ENCODE data around the gene PHRF1. TPM values are rescaled to one million over a fixed set of nuclear protein-coding genes. Genes with fewer than 3 reads are reported as not detected.

PHRF1 gene
- polyA plus RNA-seq, 1 of the 3 experiments (the other 2 are of a cell fraction) = 22.7 TPM

DNA sequence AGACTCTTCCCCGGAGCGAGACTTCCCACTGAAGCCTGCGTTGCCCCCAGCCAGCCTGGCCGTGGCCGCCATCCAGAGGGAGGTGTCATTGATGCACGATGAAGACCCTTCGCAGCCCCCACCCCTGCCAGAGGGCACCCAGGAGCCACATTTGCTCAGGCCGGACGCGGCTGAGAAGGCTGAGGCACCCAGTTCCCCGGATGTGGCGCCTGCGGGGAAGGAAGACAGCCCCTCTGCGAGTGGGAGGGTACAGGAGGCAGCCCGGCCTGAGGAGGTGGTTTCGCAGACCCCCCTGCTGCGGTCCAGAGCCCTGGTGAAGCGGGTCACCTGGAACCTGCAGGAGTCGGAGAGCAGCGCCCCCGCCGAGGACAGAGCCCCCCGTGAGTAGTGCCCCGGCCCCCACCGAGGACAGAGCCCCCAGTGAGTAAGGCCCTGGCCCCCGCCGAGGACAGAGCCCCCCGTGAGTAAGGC lies 33.1 kb downstream of the PHRF1 start (continued):
- TF ChIP-seq YY1 (IDR thresholded peaks at IDR 0.05; ENCODE audit: low read depth) (no peak), NFIC (IDR thresholded peaks at IDR 0.05; ENCODE audit: borderline replicate concordance) (no peak), GATA2 (CRISPR knock-in tag; IDR thresholded peaks at IDR 0.05) (no peak)

DNA sequence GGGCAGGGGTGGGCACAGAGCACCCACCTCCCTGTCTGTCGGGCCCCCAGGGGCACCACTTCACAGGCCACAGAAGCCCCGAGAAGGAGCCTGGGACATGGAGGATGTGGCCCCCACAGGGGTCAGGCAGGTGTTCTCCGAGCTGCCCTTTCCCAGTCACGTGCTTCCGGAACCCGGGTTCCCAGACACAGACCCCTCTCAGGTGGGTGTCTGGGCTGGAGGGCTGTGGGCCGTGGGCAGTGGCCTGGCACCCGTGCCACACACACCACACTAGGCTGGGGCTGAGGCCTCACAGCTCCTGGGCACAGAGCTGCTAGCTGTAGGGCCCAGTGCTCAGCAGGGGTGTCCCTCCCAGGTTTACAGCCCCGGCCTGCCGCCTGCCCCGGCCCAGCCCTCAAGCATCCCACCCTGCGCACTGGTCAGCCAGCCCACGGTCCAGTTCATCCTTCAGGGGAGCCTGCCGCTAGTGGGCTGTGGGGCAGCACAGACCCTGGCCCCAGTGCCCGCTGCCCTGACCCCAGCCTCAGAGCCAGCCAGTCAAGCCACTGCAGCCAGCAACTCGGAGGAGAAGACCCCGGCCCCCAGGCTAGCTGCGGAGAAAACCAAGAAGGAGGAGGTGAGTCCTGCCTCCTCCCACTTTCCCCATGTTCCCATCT lies 34.0 kb downstream of the PHRF1 start:
- CTCF ChIA-PET = no interaction called here
- TF ChIP-seq FOXM1 (IDR thresholded peaks at IDR 0.05; ENCODE audit: low read depth) (no peak), MEF2A (IDR thresholded peaks at IDR 0.05; ENCODE audit: borderline replicate concordance, low read depth) (no peak), FOSL2 (IDR thresholded peaks at IDR 0.05; ENCODE audit: borderline replicate concordance, low read depth) (no peak)
- TF ChIP-seq, protein P1, sequence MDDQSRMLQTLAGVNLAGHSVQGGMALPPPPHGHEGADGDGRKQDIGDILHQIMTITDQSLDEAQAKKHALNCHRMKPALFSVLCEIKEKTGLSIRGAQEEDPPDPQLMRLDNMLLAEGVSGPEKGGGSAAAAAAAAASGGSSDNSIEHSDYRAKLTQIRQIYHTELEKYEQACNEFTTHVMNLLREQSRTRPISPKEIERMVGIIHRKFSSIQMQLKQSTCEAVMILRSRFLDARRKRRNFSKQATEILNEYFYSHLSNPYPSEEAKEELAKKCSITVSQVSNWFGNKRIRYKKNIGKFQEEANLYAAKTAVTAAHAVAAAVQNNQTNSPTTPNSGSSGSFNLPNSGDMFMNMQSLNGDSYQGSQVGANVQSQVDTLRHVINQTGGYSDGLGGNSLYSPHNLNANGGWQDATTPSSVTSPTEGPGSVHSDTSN (IDR thresholded peaks at IDR 0.05) = no peak
- TF ChIP-seq, protein P2, sequence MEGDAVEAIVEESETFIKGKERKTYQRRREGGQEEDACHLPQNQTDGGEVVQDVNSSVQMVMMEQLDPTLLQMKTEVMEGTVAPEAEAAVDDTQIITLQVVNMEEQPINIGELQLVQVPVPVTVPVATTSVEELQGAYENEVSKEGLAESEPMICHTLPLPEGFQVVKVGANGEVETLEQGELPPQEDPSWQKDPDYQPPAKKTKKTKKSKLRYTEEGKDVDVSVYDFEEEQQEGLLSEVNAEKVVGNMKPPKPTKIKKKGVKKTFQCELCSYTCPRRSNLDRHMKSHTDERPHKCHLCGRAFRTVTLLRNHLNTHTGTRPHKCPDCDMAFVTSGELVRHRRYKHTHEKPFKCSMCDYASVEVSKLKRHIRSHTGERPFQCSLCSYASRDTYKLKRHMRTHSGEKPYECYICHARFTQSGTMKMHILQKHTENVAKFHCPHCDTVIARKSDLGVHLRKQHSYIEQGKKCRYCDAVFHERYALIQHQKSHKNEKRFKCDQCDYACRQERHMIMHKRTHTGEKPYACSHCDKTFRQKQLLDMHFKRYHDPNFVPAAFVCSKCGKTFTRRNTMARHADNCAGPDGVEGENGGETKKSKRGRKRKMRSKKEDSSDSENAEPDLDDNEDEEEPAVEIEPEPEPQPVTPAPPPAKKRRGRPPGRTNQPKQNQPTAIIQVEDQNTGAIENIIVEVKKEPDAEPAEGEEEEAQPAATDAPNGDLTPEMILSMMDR (IDR thresholded peaks at IDR 0.05) = no peak
- Histone ChIP-seq H3K4me1 (ENCODE audit: control insufficient read depth in 1 of 2, insufficient read depth in 2 of 2, low read depth in 1 of 2, low read length in 1 of 2) (peaks cover 4 to 27% of the 10 kb centered on the region in 2 experiments; a peak in 1 of 4 replicates), H3K27ac (ENCODE audit: low read depth in 2 of 2, low read length in 1 of 2) (no peak overlapping the region), H3K27me3 (ENCODE audit: insufficient read depth) (no peaks in the 10 kb centered on the region), H3K4me2 (no peak overlapping the region), H3K9me3 (no peaks in the 10 kb centered on the region), H3K4me3 (ENCODE audit: low read depth in 2 of 2, low read length in 1 of 2) (no peak overlapping the region), H3K9me2 (no peaks in the 10 kb centered on the region), H2AFZ (ENCODE audit: low read depth) (no peak overlapping the region), H3K9ac (no peak overlapping the region), H3K36me3 (replicated peaks in 1 of 2; ENCODE audit: control insufficient read depth in 1 of 2, insufficient read depth in 2 of 2, low read length in 1 of 2) (peaks cover 30 to 79% of the 10 kb centered on the region in 2 experiments), H3K79me2 (ENCODE audit: insufficient read depth) (peaks cover 7% of the 10 kb centered on the region; the same call in 1 of the 2 replicates), H3F3A (replicated peaks; ENCODE audit: insufficient read depth) (peaks cover 6% of the 10 kb centered on the region), H4K20me1 (ENCODE audit: insufficient read depth) (peaks cover 36% of the 10 kb centered on the region)
- no peak for DNase-seq
- 100% methylated on average over 1 of the region's 18 CpGs for WGBS (ENCODE audit: low lambda C conversion rate)
- POLR2A ChIA-PET = no interaction called here

DNA sequence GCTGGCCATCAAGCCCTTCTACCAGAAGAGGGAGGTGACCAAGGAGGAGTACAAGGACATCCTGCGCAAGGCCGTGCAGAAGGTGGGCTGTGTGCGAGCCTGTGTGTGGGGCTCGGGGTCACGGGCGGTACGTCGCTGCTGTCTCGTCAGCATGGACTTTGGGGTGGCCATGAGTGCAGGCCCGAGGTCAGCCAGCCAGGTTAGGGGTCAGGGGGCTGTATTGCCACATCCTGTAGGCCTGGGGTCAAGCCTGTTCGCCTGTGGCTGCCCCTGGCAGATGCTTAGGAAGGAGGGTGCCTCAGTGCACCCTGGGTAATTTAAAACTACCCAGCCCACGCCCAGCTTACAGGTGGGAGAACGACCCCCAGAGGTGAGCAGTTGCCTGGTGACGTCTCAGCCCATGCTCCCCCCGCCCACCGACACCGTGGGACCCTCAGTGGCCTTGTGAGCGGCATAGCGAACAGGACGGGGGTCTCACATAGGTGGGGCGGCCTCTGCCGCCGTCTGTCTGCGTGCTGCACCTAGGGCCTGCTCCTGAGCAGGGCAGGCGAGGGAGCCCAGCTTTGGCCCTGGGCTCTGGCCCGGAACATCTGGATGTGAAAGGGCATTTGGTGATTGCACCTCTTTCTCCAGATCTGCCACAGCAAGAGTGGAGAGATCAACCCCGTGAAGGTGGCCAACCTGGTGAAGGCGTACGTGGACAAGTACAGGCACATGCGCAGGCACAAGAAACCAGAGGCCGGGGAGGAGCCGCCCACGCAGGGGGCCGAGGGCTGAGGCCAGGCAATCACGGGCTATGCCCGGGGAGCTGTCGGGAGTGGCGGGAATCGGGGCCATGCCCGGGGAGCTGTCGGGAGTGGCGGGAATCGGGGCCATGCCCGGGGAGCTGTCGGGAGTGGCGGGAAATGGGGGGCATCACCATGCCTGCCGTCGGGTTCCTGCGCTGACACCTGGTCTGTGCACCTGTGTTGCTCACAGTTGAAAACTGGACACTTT lies 35.0 kb downstream of the PHRF1 start:
- Histone ChIP-seq H3K4me2 (no peak overlapping the region), H3K9ac (no peak overlapping the region), H3K27ac (ENCODE audit: low read depth in 2 of 2, low read length in 1 of 2) (no peak overlapping the region), H4K20me1 (ENCODE audit: insufficient read depth) (peaks cover 31% of the 10 kb centered on the region), H3K79me2 (ENCODE audit: insufficient read depth) (peaks cover 7% of the 10 kb centered on the region; the same call in 1 of the 2 replicates), H3K4me1 (ENCODE audit: control insufficient read depth in 1 of 2, insufficient read depth in 2 of 2, low read depth in 1 of 2, low read length in 1 of 2) (peaks cover 0 to 19% of the 10 kb centered on the region in 2 experiments; a peak in 1 of 4 replicates), H3K9me3 (no peaks in the 10 kb centered on the region), H3K4me3 (ENCODE audit: low read depth in 2 of 2, low read length in 1 of 2) (no peak overlapping the region), H3F3A (replicated peaks; ENCODE audit: insufficient read depth) (peaks cover 6% of the 10 kb centered on the region), H3K9me2 (no peaks in the 10 kb centered on the region), H3K27me3 (ENCODE audit: insufficient read depth) (no peaks in the 10 kb centered on the region), H2AFZ (ENCODE audit: low read depth) (no peak overlapping the region), H3K36me3 (replicated peaks in 1 of 2; ENCODE audit: control insufficient read depth in 1 of 2, insufficient read depth in 2 of 2, low read length in 1 of 2) (peaks cover 30 to 69% of the 10 kb centered on the region in 2 experiments)
- no peak for DNase-seq
- CTCF ChIA-PET = interaction anchor here (0.8 kb wide), 1 partner anchor 15 kb away, joined by 3 read pairs; no protein-coding TSS in a partner anchor
- POLR2A ChIA-PET = no interaction called here
- WGBS (ENCODE audit: low lambda C conversion rate) = 92% methylated on average over 42 of the region's 49 CpGs
- TF ChIP-seq TAF1 (IDR thresholded peaks at IDR 0.05; ENCODE audit: borderline replicate concordance, low read depth, low read length) (no peak), RCOR1 (IDR thresholded peaks at IDR 0.05; ENCODE audit: low read length) (no peak), TCF12 (IDR thresholded peaks at IDR 0.05) (no peak), FOXJ3 (CRISPR knock-in tag; IDR thresholded peaks at IDR 0.05) (no peak), YY1 (IDR thresholded peaks at IDR 0.05; ENCODE audit: low read depth) (no peak)
- TF ChIP-seq, protein P3, sequence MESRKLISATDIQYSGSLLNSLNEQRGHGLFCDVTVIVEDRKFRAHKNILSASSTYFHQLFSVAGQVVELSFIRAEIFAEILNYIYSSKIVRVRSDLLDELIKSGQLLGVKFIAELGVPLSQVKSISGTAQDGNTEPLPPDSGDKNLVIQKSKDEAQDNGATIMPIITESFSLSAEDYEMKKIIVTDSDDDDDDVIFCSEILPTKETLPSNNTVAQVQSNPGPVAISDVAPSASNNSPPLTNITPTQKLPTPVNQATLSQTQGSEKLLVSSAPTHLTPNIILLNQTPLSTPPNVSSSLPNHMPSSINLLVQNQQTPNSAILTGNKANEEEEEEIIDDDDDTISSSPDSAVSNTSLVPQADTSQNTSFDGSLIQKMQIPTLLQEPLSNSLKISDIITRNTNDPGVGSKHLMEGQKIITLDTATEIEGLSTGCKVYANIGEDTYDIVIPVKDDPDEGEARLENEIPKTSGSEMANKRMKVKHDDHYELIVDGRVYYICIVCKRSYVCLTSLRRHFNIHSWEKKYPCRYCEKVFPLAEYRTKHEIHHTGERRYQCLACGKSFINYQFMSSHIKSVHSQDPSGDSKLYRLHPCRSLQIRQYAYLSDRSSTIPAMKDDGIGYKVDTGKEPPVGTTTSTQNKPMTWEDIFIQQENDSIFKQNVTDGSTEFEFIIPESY (IDR thresholded peaks at IDR 0.05; ENCODE audit: borderline replicate concordance, low read depth) = no peak
- TF ChIP-seq, protein P4, sequence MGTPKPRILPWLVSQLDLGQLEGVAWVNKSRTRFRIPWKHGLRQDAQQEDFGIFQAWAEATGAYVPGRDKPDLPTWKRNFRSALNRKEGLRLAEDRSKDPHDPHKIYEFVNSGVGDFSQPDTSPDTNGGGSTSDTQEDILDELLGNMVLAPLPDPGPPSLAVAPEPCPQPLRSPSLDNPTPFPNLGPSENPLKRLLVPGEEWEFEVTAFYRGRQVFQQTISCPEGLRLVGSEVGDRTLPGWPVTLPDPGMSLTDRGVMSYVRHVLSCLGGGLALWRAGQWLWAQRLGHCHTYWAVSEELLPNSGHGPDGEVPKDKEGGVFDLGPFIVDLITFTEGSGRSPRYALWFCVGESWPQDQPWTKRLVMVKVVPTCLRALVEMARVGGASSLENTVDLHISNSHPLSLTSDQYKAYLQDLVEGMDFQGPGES (IDR thresholded peaks at IDR 0.05; ENCODE audit: low read depth, low read length) = no peak
